HepG2 (cell line): ENCODE data around the gene PTPRM. TPM values are rescaled to one million over a fixed set of nuclear protein-coding genes. Genes with fewer than 3 reads are reported as not detected.

ENCODE experiments used
- BCL6 ChIP-seq: IDR thresholded peaks from 2 replicates; pipeline ENCODE4 v1.6.1; 2016; ENCODE audit warnings: missing genetic modification reagents, missing compliant biosample characterization
- CREB1 ChIP-seq, 2 experiments: fragments of 450-650 bp in 1 of 2; IDR thresholded peaks; 2 replicates each; pipeline ENCODE4 v1.6.1; 2016 to 2017; ENCODE audit warnings: control low read depth in 1 of 2, mild to moderate bottlenecking in 1 of 2, missing compliant biosample characterization in 1 of 2, missing genetic modification characterization in 1 of 2
- EHMT2 ChIP-seq: fragments of 200-600 bp; sonication (generic); IDR thresholded peaks from 2 replicates; pipeline ENCODE4 v1.7.0; 2017; ENCODE audit warnings: antibody characterized with exemption, low read depth, low read length, borderline replicate concordance
- EP300 ChIP-seq, 3 experiments: sonication (generic) in 1 of 3; formaldehyde crosslinking in 1 of 3; IDR thresholded peaks; 2 replicates each; pipeline versions ENCODE4 v1.5.1 to v1.6.1; 2011 to 2020; ENCODE audit warnings: low read depth in 2 of 3, low read length in 2 of 3, borderline replicate concordance in 1 of 3, improper control_type of control experiment in 1 of 3, mild to moderate bottlenecking in 1 of 3, missing genetic modification reagents in 1 of 3, moderate library complexity in 1 of 3
- FOXA3 ChIP-seq: IDR thresholded peaks from 2 replicates; pipeline ENCODE4 v1.6.1; 2016; ENCODE audit warnings: missing genetic modification reagents, missing compliant biosample characterization
- GATAD2A ChIP-seq: IDR thresholded peaks from 2 replicates; pipeline ENCODE4 v1.6.1; 2016
- GFI1 ChIP-seq: sonication (generic); formaldehyde crosslinking; IDR thresholded peaks from 2 replicates; pipeline ENCODE4 v1.5.0; 2020; ENCODE audit warnings: missing genetic modification reagents, mild to moderate bottlenecking, borderline replicate concordance
- HMG20A ChIP-seq: IDR thresholded peaks from 2 replicates; pipeline ENCODE4 v1.6.1; 2016; ENCODE audit warnings: borderline replicate concordance
- ISL2 ChIP-seq: sonication (generic); formaldehyde crosslinking; IDR thresholded peaks from 2 replicates; pipeline ENCODE4 v1.5.0; 2020; ENCODE audit warnings: missing genetic modification reagents
- KAT2B ChIP-seq: fragments of 150-350 bp; IDR thresholded peaks from 2 replicates; pipeline ENCODE4 v1.6.1; 2014; ENCODE audit warnings: low read depth, low read length, borderline replicate concordance
- MED8 ChIP-seq: sonication (generic); formaldehyde crosslinking; IDR thresholded peaks from 2 replicates; pipeline ENCODE4 v1.8.1; 2023; ENCODE audit warnings: mild to moderate bottlenecking, missing genetic modification reagents; ENCODE audit not compliant: insufficient replicate concordance
- MIXL1 ChIP-seq: IDR thresholded peaks from 2 replicates; pipeline ENCODE4 v1.6.1; 2016
- NCOR1 ChIP-seq: fragments of 200-600 bp; sonication (generic); IDR thresholded peaks from 2 replicates; pipeline ENCODE4 v1.7.0; 2017; ENCODE audit warnings: antibody characterized with exemption, low read length, borderline replicate concordance
- NFE2 ChIP-seq: sonication (generic); formaldehyde crosslinking; IDR thresholded peaks from 2 replicates; pipeline ENCODE4 v1.4.0; 2020; ENCODE audit warnings: missing genetic modification reagents
- POGZ ChIP-seq: sonication (generic); formaldehyde crosslinking; IDR thresholded peaks from 2 replicates; pipeline ENCODE4 v1.4.0; 2020; ENCODE audit warnings: mild to moderate bottlenecking, missing genetic modification reagents
- RNF219 ChIP-seq: sonication (generic); formaldehyde crosslinking; IDR thresholded peaks from 2 replicates; pipeline ENCODE4 v1.5.0; 2020; ENCODE audit warnings: mild to moderate bottlenecking, missing genetic modification reagents
- polyA plus RNA-seq, 8 experiments: library from polyadenylated mRNA; depleted of rRNA in 3 of 8; stranded (reverse) in 7 of 8; unstranded in 1 of 8; fragments of >200 nt; fragmentation: Illumina TruSeq in 4 of 8; extraction: Trizol in 4 of 8; gene quantifications; 2 replicates each; pipeline versions ENCODE4 v1.2.1 to v1.2.3, GENCODE V29; 2011 to 2016; ENCODE audit warnings: low read depth in 4 of 8, missing spikeins in 1 of 8, mixed read lengths in 1 of 8; ENCODE audit not compliant: insufficient read depth in 1 of 8
- total RNA-seq, 5 experiments: library from RNA; depleted of rRNA; stranded (reverse); fragments of >200 nt; fragmentation: Illumina TruSeq; extraction: Trizol; gene quantifications; 2 replicates each; pipeline ENCODE4 v1.2.3, GENCODE V29; 2016; ENCODE audit warnings: low read depth in 1 of 5
- TF ChIP-seq, protein P1 (sequence below): IDR thresholded peaks from 2 replicates; pipeline ENCODE4 v1.4.0; 2020; ENCODE audit warnings: mild to moderate bottlenecking, missing genetic modification reagents
- TF ChIP-seq, protein P2 (sequence below): sonication (generic); formaldehyde crosslinking; IDR thresholded peaks from 2 replicates; pipeline ENCODE4 v1.5.0; 2020; ENCODE audit warnings: missing genetic modification reagents, mild to moderate bottlenecking, borderline replicate concordance
- TF ChIP-seq, protein P3 (sequence below): sonication (generic); formaldehyde crosslinking; IDR thresholded peaks from 2 replicates; pipeline ENCODE4 v1.5.0; 2020; ENCODE audit warnings: mild to moderate bottlenecking, missing genetic modification reagents

The PTPRM gene
- total and polyA plus RNA-seq, 2 of the 13 experiments (the other 11 are each of a cell fraction or from before 2014, with no cell fraction given), result 12.6 to 108 TPM

DNA sequence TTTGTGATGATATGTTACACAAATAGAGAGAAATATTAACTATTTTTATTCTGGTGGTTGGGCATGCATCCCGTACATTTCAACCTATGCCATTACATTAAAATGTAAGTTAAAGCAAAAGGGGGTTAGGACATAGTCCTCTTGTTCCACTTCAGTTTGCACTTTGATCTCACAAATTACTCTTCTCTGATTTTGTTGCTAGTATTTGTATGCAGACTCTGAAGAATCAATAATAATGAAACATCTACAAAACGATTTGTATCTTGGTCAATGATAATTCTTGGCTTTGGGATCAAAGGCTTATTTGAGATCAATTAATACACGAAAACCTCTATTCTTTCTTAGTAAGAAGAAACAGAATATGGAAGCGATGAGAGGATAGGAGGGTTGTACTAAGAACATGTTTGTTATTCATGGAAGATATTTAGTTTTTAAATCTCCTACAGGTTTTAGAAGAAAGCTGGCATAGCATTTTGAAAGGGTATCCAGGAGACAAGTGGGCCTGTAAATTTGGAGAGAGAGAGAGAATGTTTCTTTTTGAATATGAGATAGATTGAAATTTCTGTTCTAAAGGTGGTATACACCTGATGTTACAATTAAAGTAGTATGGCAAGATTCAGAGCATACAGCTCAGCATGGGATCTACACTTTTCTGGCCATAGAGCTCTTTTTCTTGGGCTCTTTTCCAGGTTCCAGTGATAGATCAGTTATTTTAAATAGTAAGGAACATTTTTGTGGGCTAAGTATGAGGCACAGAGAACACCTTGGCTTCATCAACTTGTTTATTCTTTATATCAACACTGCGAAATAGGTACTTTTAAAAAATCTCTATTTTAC lies 347.9 kb downstream of the PTPRM start (continued):
- TF ChIP-seq, protein P1, sequence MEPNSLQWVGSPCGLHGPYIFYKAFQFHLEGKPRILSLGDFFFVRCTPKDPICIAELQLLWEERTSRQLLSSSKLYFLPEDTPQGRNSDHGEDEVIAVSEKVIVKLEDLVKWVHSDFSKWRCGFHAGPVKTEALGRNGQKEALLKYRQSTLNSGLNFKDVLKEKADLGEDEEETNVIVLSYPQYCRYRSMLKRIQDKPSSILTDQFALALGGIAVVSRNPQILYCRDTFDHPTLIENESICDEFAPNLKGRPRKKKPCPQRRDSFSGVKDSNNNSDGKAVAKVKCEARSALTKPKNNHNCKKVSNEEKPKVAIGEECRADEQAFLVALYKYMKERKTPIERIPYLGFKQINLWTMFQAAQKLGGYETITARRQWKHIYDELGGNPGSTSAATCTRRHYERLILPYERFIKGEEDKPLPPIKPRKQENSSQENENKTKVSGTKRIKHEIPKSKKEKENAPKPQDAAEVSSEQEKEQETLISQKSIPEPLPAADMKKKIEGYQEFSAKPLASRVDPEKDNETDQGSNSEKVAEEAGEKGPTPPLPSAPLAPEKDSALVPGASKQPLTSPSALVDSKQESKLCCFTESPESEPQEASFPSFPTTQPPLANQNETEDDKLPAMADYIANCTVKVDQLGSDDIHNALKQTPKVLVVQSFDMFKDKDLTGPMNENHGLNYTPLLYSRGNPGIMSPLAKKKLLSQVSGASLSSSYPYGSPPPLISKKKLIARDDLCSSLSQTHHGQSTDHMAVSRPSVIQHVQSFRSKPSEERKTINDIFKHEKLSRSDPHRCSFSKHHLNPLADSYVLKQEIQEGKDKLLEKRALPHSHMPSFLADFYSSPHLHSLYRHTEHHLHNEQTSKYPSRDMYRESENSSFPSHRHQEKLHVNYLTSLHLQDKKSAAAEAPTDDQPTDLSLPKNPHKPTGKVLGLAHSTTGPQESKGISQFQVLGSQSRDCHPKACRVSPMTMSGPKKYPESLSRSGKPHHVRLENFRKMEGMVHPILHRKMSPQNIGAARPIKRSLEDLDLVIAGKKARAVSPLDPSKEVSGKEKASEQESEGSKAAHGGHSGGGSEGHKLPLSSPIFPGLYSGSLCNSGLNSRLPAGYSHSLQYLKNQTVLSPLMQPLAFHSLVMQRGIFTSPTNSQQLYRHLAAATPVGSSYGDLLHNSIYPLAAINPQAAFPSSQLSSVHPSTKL (CRISPR knock-in tag), result peak; percentile 38; the same call in 1 of the 2 replicates
- TF ChIP-seq ISL2 (CRISPR knock-in tag) (peak; percentile 20; the same call in 1 of the 2 replicates), NCOR1 (peak; percentile 74; the same call in 1 of the 2 replicates), EHMT2 (peak; percentile 23; the same call in 1 of the 2 replicates), GFI1 (CRISPR knock-in tag) (peak; percentile 62; the same call in 1 of the 2 replicates), POGZ (CRISPR knock-in tag) (peak; percentile 53; the same call in 1 of the 2 replicates), NFE2 (CRISPR knock-in tag) (no peak), CREB1 (IDR thresholded peaks at IDR 0.05) (no peak), CREB1 (CRISPR knock-in tag; IDR thresholded peaks at IDR 0.05) (peak; percentile 28), RNF219 (CRISPR knock-in tag) (no peak), EP300 (IDR thresholded peaks at IDR 0.05; ENCODE audit: low read depth in 2 of 2, low read length in 2 of 2) (peak in 1 of 2 experiments; percentile 45; a peak in 1 of 4 replicates), EP300 (CRISPR knock-in tag; IDR thresholded peaks at IDR 0.05; ENCODE audit: borderline replicate concordance) (no peak), FOXA3 (peak; percentile 15; the same call in 1 of the 2 replicates), MIXL1 (CRISPR knock-in tag) (peak; percentile 53; the same call in 1 of the 2 replicates), KAT2B (peak; percentile 81), HMG20A (peak; percentile 27; the same call in 1 of the 2 replicates), BCL6 (CRISPR knock-in tag) (0 out of 2 replicates have a peak, but pooled peaks have one; percentile 17), GATAD2A (peak; percentile 51; the same call in 1 of the 2 replicates), MED8 (no peak)
- TF ChIP-seq, protein P2, sequence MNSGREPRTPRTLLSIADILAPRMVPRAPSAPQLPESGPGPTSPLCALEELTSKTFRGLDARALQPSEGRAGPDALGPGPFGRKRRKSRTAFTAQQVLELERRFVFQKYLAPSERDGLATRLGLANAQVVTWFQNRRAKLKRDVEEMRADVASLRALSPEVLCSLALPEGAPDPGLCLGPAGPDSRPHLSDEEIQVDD (CRISPR knock-in tag), result no peak
- TF ChIP-seq, protein P3, sequence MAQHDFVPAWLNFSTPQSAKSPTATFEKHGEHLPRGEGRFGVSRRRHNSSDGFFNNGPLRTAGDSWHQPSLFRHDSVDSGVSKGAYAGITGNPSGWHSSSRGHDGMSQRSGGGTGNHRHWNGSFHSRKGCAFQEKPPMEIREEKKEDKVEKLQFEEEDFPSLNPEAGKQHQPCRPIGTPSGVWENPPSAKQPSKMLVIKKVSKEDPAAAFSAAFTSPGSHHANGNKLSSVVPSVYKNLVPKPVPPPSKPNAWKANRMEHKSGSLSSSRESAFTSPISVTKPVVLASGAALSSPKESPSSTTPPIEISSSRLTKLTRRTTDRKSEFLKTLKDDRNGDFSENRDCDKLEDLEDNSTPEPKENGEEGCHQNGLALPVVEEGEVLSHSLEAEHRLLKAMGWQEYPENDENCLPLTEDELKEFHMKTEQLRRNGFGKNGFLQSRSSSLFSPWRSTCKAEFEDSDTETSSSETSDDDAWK (CRISPR knock-in tag), result no peak
